HG03575 (cell line): ENCODE measurements around the gene POLD4.
A peak's percentile ranks its signal among the peaks of the same experiment; 100 is the strongest.
"Not testable (repeated sequence)": the region's sequence is repeated elsewhere in the genome, so short reads cannot be mapped to it uniquely, and the experiment has no call there.

Experiments
- ATAC-seq: cut with Tn5 transposase; IDR thresholded peaks from one replicate; pipeline ENCODE4 v1.9.1; 2021; ENCODE audit not compliant: unreplicated experiment, insufficient number of reproducible peaks, low FRiP score; ENCODE audit errors: extremely low read depth

Gene POLD4

GRCh38 chr11:67344264-67344663 lies 9.1 kb downstream of the POLD4 start:
- ATAC-seq: no peak

GRCh38 chr11:67337257-67337656 lies 16.1 kb downstream of the POLD4 start:
- ATAC-seq: no peak

GRCh38 chr11:67332081-67332691 lies 21.2 kb downstream of the POLD4 start:
- ATAC-seq: no peak

GRCh38 chr11:67323526-67323925 lies 29.8 kb downstream of the POLD4 start:
- ATAC-seq: no peak

- ATAC-seq: no peak
These were observed 31.3 kb downstream of the POLD4 start for GRCh38 chr11:67322049-67322448.

GRCh38 chr11:67321313-67321871 lies 32.0 kb downstream of the POLD4 start:
- ATAC-seq: no peak

- ATAC-seq: no peak
These were observed 32.7 kb downstream of the POLD4 start for GRCh38 chr11:67320691-67321090.

- ATAC-seq: no peak
These were observed 33.3 kb downstream of the POLD4 start for GRCh38 chr11:67320011-67320410.

GRCh38 chr11:67318876-67319275 lies 34.5 kb downstream of the POLD4 start:
- ATAC-seq: not testable (repeated sequence)

- ATAC-seq: no peak
These were observed 35.3 kb downstream of the POLD4 start for GRCh38 chr11:67317888-67318555.

- ATAC-seq: peak; percentile 38
These were observed 36.0 kb downstream of the POLD4 start for GRCh38 chr11:67317205-67317887.

GRCh38 chr11:67316882-67317204 lies 36.5 kb downstream of the POLD4 start:
- ATAC-seq: no peak

- ATAC-seq: no peak
These were observed 37.9 kb downstream of the POLD4 start for GRCh38 chr11:67315325-67315909.

- no peak for ATAC-seq
These were observed 39.1 kb downstream of the POLD4 start for GRCh38 chr11:67314218-67314617.

GRCh38 chr11:67313125-67313890 lies 40.0 kb downstream of the POLD4 start:
- no peak for ATAC-seq

- no peak for ATAC-seq
These were observed 40.9 kb downstream of the POLD4 start for GRCh38 chr11:67312187-67313021.

GRCh38 chr11:67311556-67312082 lies 41.7 kb downstream of the POLD4 start:
- no peak for ATAC-seq

- ATAC-seq: no peak
These were observed 42.2 kb downstream of the POLD4 start for GRCh38 chr11:67311051-67311555.
